CD4-positive, CD25-positive, alpha-beta regulatory T cell (primary cell): ENCODE data around the gene MRS2. TPM values are rescaled to one million over a fixed set of nuclear protein-coding genes. Genes with fewer than 3 reads are reported as not detected.

ENCODE experiments used
- ATAC-seq, 2 donors: fragments of 150-1000 bp; cut with Tn5 transposase; one replicate each; pipeline ENCODE4 v1.10.0; 2021; ENCODE audit warnings: low read depth in 2 of 2, moderate number of reproducible peaks in 2 of 2, moderate library complexity in 1 of 2
- DNase-seq, 3 donors: peaks; one replicate each; pipeline versions ENCODE4 v3.0.0 to v3.0.0-alpha.2; 2012 to 2022; ENCODE audit warnings: mixed read lengths in 1 of 3
- H3K27ac ChIP-seq: one replicate; pipeline ENCODE4 v1.7.0; 2013; ENCODE audit warnings: mild to moderate bottlenecking, low read length; ENCODE audit not compliant: insufficient read depth, poor library complexity, severe bottlenecking
- H3K27me3 ChIP-seq: one replicate; pipeline ENCODE4 v1.7.0; 2013; ENCODE audit warnings: low read length; ENCODE audit not compliant: control insufficient read depth, insufficient read depth
- H3K36me3 ChIP-seq: one replicate; pipeline ENCODE4 v1.7.0; 2013; ENCODE audit warnings: mild to moderate bottlenecking, low read length, moderate library complexity; ENCODE audit not compliant: control insufficient read depth, insufficient read depth
- H3K4me1 ChIP-seq: 2 replicates; pipeline ENCODE4 v1.7.0; 2013; ENCODE audit warnings: mild to moderate bottlenecking, low read length; ENCODE audit not compliant: insufficient read depth, control insufficient read depth, poor library complexity, severe bottlenecking
- H3K4me3 ChIP-seq: one replicate; pipeline ENCODE4 v1.7.0; 2013; ENCODE audit warnings: low read depth, mild to moderate bottlenecking, low read length, moderate library complexity
- H3K9me3 ChIP-seq, 2 experiments: 1 replicate in 1 of 2; 2 replicates in 1 of 2; pipeline ENCODE4 v1.7.0; 2013; ENCODE audit warnings: low read length in 2 of 2, mild to moderate bottlenecking in 1 of 2, moderate library complexity in 1 of 2; ENCODE audit not compliant: control insufficient read depth in 2 of 2
- H3K27ac Mint-ChIP-seq, 3 donors: one replicate each; pipeline ENCODE4 v1.8.0; 2020 to 2022; ENCODE audit warnings: mild to moderate bottlenecking in 3 of 3, mixed read lengths in 3 of 3, moderate library complexity in 2 of 3
- H3K27me3 Mint-ChIP-seq: one replicate; pipeline ENCODE4 v1.8.0; 2022; ENCODE audit warnings: mild to moderate bottlenecking, mixed read lengths
- H3K36me3 Mint-ChIP-seq: one replicate; pipeline ENCODE4 v1.8.0; 2020; ENCODE audit warnings: mixed read lengths
- H3K4me1 Mint-ChIP-seq, 4 donors: one replicate each; pipeline ENCODE4 v1.8.0; 2020 to 2022; ENCODE audit warnings: mixed read lengths in 4 of 4, mild to moderate bottlenecking in 1 of 4
- H3K4me3 Mint-ChIP-seq, 4 donors: one replicate each; pipeline ENCODE4 v1.8.0; 2020 to 2022; ENCODE audit warnings: mild to moderate bottlenecking in 4 of 4, mixed read lengths in 4 of 4, moderate library complexity in 3 of 4
- H3K9me3 Mint-ChIP-seq, 7 donors: one replicate each; pipeline ENCODE4 v1.8.0; 2020 to 2022; ENCODE audit warnings: mixed read lengths in 7 of 7, mild to moderate bottlenecking in 3 of 7, moderate library complexity in 2 of 7
- polyA plus RNA-seq, 4 donors: library from polyadenylated mRNA; unstranded; fragments of 300-500 nt; fragmentation: Illumina TruSeq; gene quantifications; one replicate each; pipeline ENCODE4 v1.2.3, GENCODE V29; 2021
- total RNA-seq: library from RNA; stranded (reverse); gene quantifications from one replicate; pipeline ENCODE4 v1.2.3, GENCODE V29; 2022

MRS2 gene
- total and polyA plus RNA-seq, 5 donors from 2014 or later, result 9.7 to 17.5 (median 16.0) TPM

GRCh38 chr6:24451581-24452388, 49.0 kb downstream of the MRS2 start:
- H3K36me3 Mint-ChIP-seq, result no peaks in the 10 kb centered on the region
- no peaks in the 10 kb centered on the region for H3K27me3 ChIP-seq
- ATAC-seq (no peak), DNase-seq (no peak)
- no peak overlapping the region for H3K4me3 Mint-ChIP-seq
- H3K27ac Mint-ChIP-seq, result no peak overlapping the region
- peaks cover 0 to 2% (median 0%) of the 10 kb centered on the region in 4 donors for H3K4me1 Mint-ChIP-seq
- H3K27me3 Mint-ChIP-seq, result no peaks in the 10 kb centered on the region
- no peak overlapping the region for H3K27ac ChIP-seq
- no peaks in the 10 kb centered on the region for H3K4me1 ChIP-seq
- H3K36me3 ChIP-seq, result no peaks in the 10 kb centered on the region
- no peaks in the 10 kb centered on the region for H3K9me3 ChIP-seq
- no peak overlapping the region for H3K4me3 ChIP-seq
- H3K9me3 Mint-ChIP-seq, result no peaks in the 10 kb centered on the region

- H3K9me3 ChIP-seq, result no peaks in the 10 kb centered on the region
- H3K36me3 ChIP-seq, result no peaks in the 10 kb centered on the region
- no peak overlapping the region for H3K27ac Mint-ChIP-seq
- no peaks in the 10 kb centered on the region for H3K4me1 ChIP-seq
- no peaks in the 10 kb centered on the region for H3K36me3 Mint-ChIP-seq
- peak overlapping the region in 1 of 4 donors; percentile 56 for H3K4me3 Mint-ChIP-seq
- no peak overlapping the region for H3K4me3 ChIP-seq
- H3K27ac ChIP-seq, result no peak overlapping the region
- ATAC-seq (no peak), DNase-seq (no peak)
- H3K27me3 Mint-ChIP-seq, result no peaks in the 10 kb centered on the region
- H3K4me1 Mint-ChIP-seq, result peaks cover 0 to 2% (median 0%) of the 10 kb centered on the region in 4 donors
- H3K27me3 ChIP-seq, result no peaks in the 10 kb centered on the region
- no peaks in the 10 kb centered on the region for H3K9me3 Mint-ChIP-seq
These were observed 51.2 kb downstream of the MRS2 start for GRCh38 chr6:24453921-24454320.

DNA sequence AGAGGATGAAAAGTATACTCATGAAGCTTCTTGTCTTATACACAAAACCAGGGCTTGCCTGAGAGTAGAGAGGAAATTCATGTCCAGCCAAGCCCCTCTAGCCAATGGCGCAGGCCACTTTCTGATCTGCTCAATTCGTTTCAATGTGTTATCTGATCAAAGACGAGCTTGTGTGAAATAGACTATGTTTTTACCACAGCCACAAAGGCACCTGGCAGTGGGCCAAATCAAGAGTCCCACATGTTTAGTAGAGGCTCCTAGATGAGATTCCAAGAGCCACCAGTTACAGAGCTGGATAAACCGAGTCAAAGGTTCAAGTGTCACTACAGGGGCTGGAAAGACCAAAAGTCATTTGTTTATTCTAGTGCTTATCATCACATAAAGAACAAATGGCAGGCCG, 51.7 kb downstream of the MRS2 start:
- H3K9me3 Mint-ChIP-seq, result no peaks in the 10 kb centered on the region
- no peaks in the 10 kb centered on the region for H3K36me3 ChIP-seq

GRCh38 chr6:24455061-24455460, 52.3 kb downstream of the MRS2 start:
- DNase-seq, result no peak
- Histone ChIP-seq H3K4me3 (no peak overlapping the region), H3K9me3 (no peaks in the 10 kb centered on the region), H3K4me1 (no peaks in the 10 kb centered on the region), H3K36me3 (no peaks in the 10 kb centered on the region), H3K27me3 (no peaks in the 10 kb centered on the region), H3K27ac (no peak overlapping the region)
- H3K9me3 Mint-ChIP-seq, result no peaks in the 10 kb centered on the region
- peaks cover 0 to 2% (median 0%) of the 10 kb centered on the region in 4 donors for H3K4me1 Mint-ChIP-seq
- H3K4me3 Mint-ChIP-seq, result no peak overlapping the region
- no peak for ATAC-seq
- no peak overlapping the region for H3K27ac Mint-ChIP-seq
- no peaks in the 10 kb centered on the region for H3K27me3 Mint-ChIP-seq
- H3K36me3 Mint-ChIP-seq, result peaks cover 4% of the 10 kb centered on the region

More for the DNA sequence above, 51.7 kb downstream of the MRS2 start:
- Histone ChIP-seq H3K4me3 (no peak overlapping the region), H3K4me1 (no peaks in the 10 kb centered on the region), H3K27me3 (no peaks in the 10 kb centered on the region), H3K9me3 (no peaks in the 10 kb centered on the region), H3K27ac (no peak overlapping the region)
- DNase-seq, result no peak
- Mint-ChIP-seq H3K27ac (no peak overlapping the region), H3K4me1 (peaks cover 0 to 2% (median 0%) of the 10 kb centered on the region in 4 donors), H3K27me3 (no peaks in the 10 kb centered on the region), H3K4me3 (no peak overlapping the region), H3K36me3 (peaks cover 2% of the 10 kb centered on the region)
- ATAC-seq, result no peak

GRCh38 chr6:24458134-24458533, 55.4 kb downstream of the MRS2 start:
- H3K27ac ChIP-seq, result no peak overlapping the region
- H3K9me3 ChIP-seq, result no peaks in the 10 kb centered on the region
- peaks cover 0 to 2% (median 0%) of the 10 kb centered on the region in 4 donors for H3K4me1 Mint-ChIP-seq
- H3K9me3 Mint-ChIP-seq, result no peaks in the 10 kb centered on the region
- no peak overlapping the region for H3K4me3 ChIP-seq
- no peaks in the 10 kb centered on the region for H3K36me3 ChIP-seq
- no peaks in the 10 kb centered on the region for H3K27me3 Mint-ChIP-seq
- peaks cover 7% of the 10 kb centered on the region for H3K36me3 Mint-ChIP-seq
- ATAC-seq (no peak), DNase-seq (no peak)
- H3K27ac Mint-ChIP-seq, result no peak overlapping the region
- H3K4me1 ChIP-seq, result no peaks in the 10 kb centered on the region
- no peak overlapping the region for H3K4me3 Mint-ChIP-seq
- no peaks in the 10 kb centered on the region for H3K27me3 ChIP-seq

DNA sequence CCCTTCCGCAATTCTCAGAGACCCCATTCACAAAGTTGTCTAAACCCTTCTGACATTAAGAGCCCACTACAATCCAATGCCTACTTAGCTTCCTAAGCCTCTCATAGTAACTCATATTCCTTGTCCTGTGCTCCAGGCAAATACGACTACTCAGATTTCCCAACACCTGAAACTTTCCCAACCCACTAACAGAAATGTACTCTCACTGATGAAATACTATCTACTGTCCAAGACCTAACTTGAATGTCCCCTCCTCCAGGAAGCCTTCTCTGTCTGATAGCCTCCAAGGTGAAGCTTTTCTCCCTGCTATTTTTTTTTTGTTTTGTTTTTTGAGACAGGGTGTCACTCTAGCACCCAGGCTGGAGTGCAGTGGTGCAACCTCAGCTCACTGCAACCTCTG, 56.2 kb downstream of the MRS2 start:
- H3K4me3 ChIP-seq, result no peak overlapping the region
- no peaks in the 10 kb centered on the region for H3K9me3 Mint-ChIP-seq
- no peak overlapping the region for H3K27ac Mint-ChIP-seq
- H3K4me1 Mint-ChIP-seq, result peaks cover 0 to 6% (median 0%) of the 10 kb centered on the region in 4 donors
- H3K9me3 ChIP-seq, result no peaks in the 10 kb centered on the region
- H3K27ac ChIP-seq, result no peak overlapping the region
- H3K4me3 Mint-ChIP-seq, result no peak overlapping the region
- H3K27me3 Mint-ChIP-seq, result no peaks in the 10 kb centered on the region
- ATAC-seq (no peak), DNase-seq (no peak)
- peaks cover 7% of the 10 kb centered on the region for H3K36me3 Mint-ChIP-seq
- no peaks in the 10 kb centered on the region for H3K4me1 ChIP-seq
- H3K36me3 ChIP-seq, result no peaks in the 10 kb centered on the region
- no peaks in the 10 kb centered on the region for H3K27me3 ChIP-seq

GRCh38 chr6:24460966-24461365, 58.2 kb downstream of the MRS2 start:
- no peak for ATAC-seq
- peaks cover 7% of the 10 kb centered on the region for H3K36me3 Mint-ChIP-seq
- no peak overlapping the region for H3K4me3 ChIP-seq

More at GRCh38 chr6:24460966-24461365, 58.2 kb downstream of the MRS2 start:
- DNase-seq, result no peak
- H3K27ac Mint-ChIP-seq, result no peak overlapping the region
- H3K4me1 ChIP-seq, result no peaks in the 10 kb centered on the region
- peaks cover 0 to 6% (median 0%) of the 10 kb centered on the region in 4 donors for H3K4me1 Mint-ChIP-seq
- no peaks in the 10 kb centered on the region for H3K9me3 ChIP-seq
- H3K27ac ChIP-seq, result no peak overlapping the region
- no peaks in the 10 kb centered on the region for H3K36me3 ChIP-seq
- no peak overlapping the region for H3K4me3 Mint-ChIP-seq
- H3K9me3 Mint-ChIP-seq, result no peaks in the 10 kb centered on the region
- no peaks in the 10 kb centered on the region for H3K27me3 ChIP-seq
- H3K27me3 Mint-ChIP-seq, result no peaks in the 10 kb centered on the region
